HepG2 (cell line): Measurements from ENCODE around the gene PEMT. TPM values are rescaled to one million over a fixed set of nuclear protein-coding genes. Genes with fewer than 3 reads are reported as not detected.

Experiments
- ATAC-seq: fragments of 200-7000 bp; cut with Tn5 transposase; 3 replicates; pipeline ENCODE4 v1.9.1; 2020; ENCODE audit warnings: mild to moderate bottlenecking, moderate library complexity
- BruUV-seq: library from RNA; stranded (reverse); fragments of 400-500 nt; replicated peaks from 2 replicates; lab custom pipeline; 2021; lab: Mats Ljungman, UMichigan
- CTCF ChIA-PET: fragments of 300-600 bp; formaldehyde crosslinking; extraction: SDS; loops from one replicate; lab custom pipeline; 2021; ENCODE audit warnings: low total read pairs, inconsistent platforms, low intra/inter-chr PET ratio; lab: Yijun Ruan, JAX
- POLR2A ChIA-PET: fragments of 350-600 bp; sonication (Branson Sonifier 250); formaldehyde crosslinking; loops from one replicate; lab custom pipeline; 2020; ENCODE audit warnings: antibody characterized with exemption, inconsistent platforms; lab: Yijun Ruan, JAX
- DNase-seq: peaks from one replicate; pipeline ENCODE4 v3.0.0-alpha.2; 2015; ENCODE audit warnings: low spot score
- FAIRE-seq: peaks from 3 replicates; lab custom pipeline; 2011; peaks lifted over from hg19 to GRCh38; lab: Jason Lieb, UNC
- H2AFZ ChIP-seq: one replicate; pipeline ENCODE4 v1.6.1; 2011; ENCODE audit warnings: low read length, inconsistent platforms
- H3K27ac ChIP-seq: fragments of 300-600 bp; 3 replicates; pipeline ENCODE4 v1.8.0; 2011; ENCODE audit warnings: mixed run types, mild to moderate bottlenecking, mixed read lengths, low read length, inconsistent platforms; ENCODE audit not compliant: insufficient read depth; ENCODE audit errors: extremely low read length
- H3K27me3 ChIP-seq, 2 experiments: fragments of 200-600 bp in 1 of 2; 2 replicates in 1 of 2; 3 replicates in 1 of 2; pipeline versions ENCODE4 v1.6.0 to v1.8.0; 2011; ENCODE audit warnings: low read length in 2 of 2, mild to moderate bottlenecking in 2 of 2, moderate library complexity in 2 of 2, inconsistent platforms in 1 of 2; ENCODE audit not compliant: insufficient read depth in 2 of 2, control insufficient read depth in 1 of 2
- H3K36me3 ChIP-seq, 2 experiments: fragments of 200-600 bp in 1 of 2; replicated peaks in 1 of 2; 2 replicates in 1 of 2; 3 replicates in 1 of 2; pipeline versions ENCODE4 v1.5.1 to v1.8.0; 2011; ENCODE audit warnings: low read length in 2 of 2, inconsistent platforms in 1 of 2; ENCODE audit not compliant: insufficient read depth in 2 of 2, control insufficient read depth in 1 of 2
- H3K4me1 ChIP-seq: 2 replicates; pipeline ENCODE4 v1.5.1; 2012; ENCODE audit warnings: low read length, inconsistent platforms; ENCODE audit not compliant: insufficient read depth
- H3K4me2 ChIP-seq: 2 replicates; pipeline ENCODE4 v1.6.0; 2011; ENCODE audit warnings: low read depth, low read length, inconsistent platforms
- H3K4me3 ChIP-seq, 3 experiments: fragments of 200-600 bp in 1 of 3; sonication (generic), shearing (Covaris generic) in 1 of 3; replicated peaks in 1 of 3; 2 replicates each; pipeline ENCODE4 v1.5.1; 2011 to 2016; ENCODE audit warnings: low read length in 3 of 3, inconsistent platforms in 2 of 3, low read depth in 2 of 3, mild to moderate bottlenecking in 2 of 3, control low read depth in 1 of 3, mixed read lengths in 1 of 3; ENCODE audit not compliant: insufficient read depth in 1 of 3
- H3K79me2 ChIP-seq: one replicate; pipeline ENCODE4 v1.6.1; 2011; ENCODE audit warnings: low read length, inconsistent platforms; ENCODE audit not compliant: insufficient read depth
- H3K9ac ChIP-seq: 2 replicates; pipeline ENCODE4 v1.6.0; 2011; ENCODE audit warnings: mild to moderate bottlenecking, low read depth, low read length, inconsistent platforms; ENCODE audit not compliant: insufficient read depth
- H3K9me3 ChIP-seq: 2 replicates; pipeline ENCODE4 v1.5.1; 2012; ENCODE audit warnings: mild to moderate bottlenecking, low read length
- H4K20me1 ChIP-seq: 2 replicates; pipeline ENCODE4 v1.6.0; 2011; ENCODE audit warnings: inconsistent platforms, mild to moderate bottlenecking, low read length, moderate library complexity; ENCODE audit not compliant: insufficient read depth
- ATF3 ChIP-seq: sonication (generic); formaldehyde crosslinking; IDR thresholded peaks from 2 replicates; pipeline ENCODE4 v1.4.0; 2020; ENCODE audit warnings: missing genetic modification reagents
- HNRNPK ChIP-seq: fragments of 200-400 bp; formaldehyde crosslinking; IDR thresholded peaks from 2 replicates; pipeline ENCODE4 v1.6.1; 2018; ENCODE audit warnings: low read length, low read depth, moderate library complexity, mild to moderate bottlenecking; ENCODE audit not compliant: poor library complexity, severe bottlenecking
- SRF ChIP-seq: IDR thresholded peaks from 2 replicates; pipeline ENCODE4 v1.6.1; 2011; ENCODE audit warnings: mild to moderate bottlenecking, low read depth, low read length, moderate library complexity
- SRSF4 ChIP-seq: fragments of 200-400 bp; formaldehyde crosslinking; IDR thresholded peaks from one replicate; pipeline ENCODE4 v1.6.1; 2018; ENCODE audit warnings: mild to moderate bottlenecking, low read depth, low read length, moderate library complexity; ENCODE audit not compliant: poor library complexity, severe bottlenecking
- ZFP41 ChIP-seq: sonication (generic); formaldehyde crosslinking; IDR thresholded peaks from 2 replicates; pipeline ENCODE4 v1.4.0; 2020; ENCODE audit warnings: mild to moderate bottlenecking, missing genetic modification reagents, borderline replicate concordance
- ZFX ChIP-seq: sonication (generic); formaldehyde crosslinking; IDR thresholded peaks from 2 replicates; pipeline ENCODE4 v1.4.0; 2020; ENCODE audit warnings: mild to moderate bottlenecking, low read depth, missing genetic modification reagents, moderate library complexity
- ZNF430 ChIP-seq: sonication (generic); formaldehyde crosslinking; IDR thresholded peaks from 2 replicates; pipeline ENCODE4 v1.9.0; 2021; ENCODE audit warnings: mild to moderate bottlenecking, missing genetic modification reagents
- ZNF441 ChIP-seq: sonication (generic); formaldehyde crosslinking; IDR thresholded peaks from 2 replicates; pipeline ENCODE4 v1.7.0; 2021; ENCODE audit warnings: missing genetic modification reagents, borderline replicate concordance
- ZNF775 ChIP-seq: sonication (generic); formaldehyde crosslinking; IDR thresholded peaks from 2 replicates; pipeline ENCODE4 v1.4.0; 2020; ENCODE audit warnings: missing genetic modification reagents, mild to moderate bottlenecking, moderate library complexity, borderline replicate concordance
- WGBS: methylation state at CpG from one replicate; pipeline ENCODE4 v1.1.6; 2017; ENCODE audit warnings: low lambda C conversion rate; 5-methylcytosine and 5-hydroxymethylcytosine counted together
- in situ Hi-C: cut with HindIII; loops from 2 replicates; pipeline ENCODE4 v1.10.0; 2017; ENCODE audit warnings: low pct_unique_long_range_greater_than_20kb; ENCODE audit not compliant: extremely low pct_ligation_motif_present
- intact Hi-C: fragments of 100-400 bp; cut with micrococcal nuclease; formaldehyde crosslinking; loops from one replicate; pipeline ENCODE4 v1.10.0; 2022; ENCODE audit not compliant: unreplicated experiment
- polyA plus RNA-seq, 8 experiments: library from polyadenylated mRNA; depleted of rRNA in 3 of 8; stranded (reverse) in 7 of 8; unstranded in 1 of 8; fragments of >200 nt; fragmentation: Illumina TruSeq in 4 of 8; extraction: Trizol in 4 of 8; gene quantifications; 2 replicates each; pipeline versions ENCODE4 v1.2.1 to v1.2.3, GENCODE V29; 2011 to 2016; ENCODE audit warnings: low read depth in 4 of 8, missing spikeins in 1 of 8, mixed read lengths in 1 of 8; ENCODE audit not compliant: insufficient read depth in 1 of 8
- total RNA-seq, 5 experiments: library from RNA; depleted of rRNA; stranded (reverse); fragments of >200 nt; fragmentation: Illumina TruSeq; extraction: Trizol; gene quantifications; 2 replicates each; pipeline ENCODE4 v1.2.3, GENCODE V29; 2016; ENCODE audit warnings: low read depth in 1 of 5

The PEMT gene
- total and polyA plus RNA-seq, 2 of the 13 experiments (the other 11 are each of a cell fraction or from before 2014, with no cell fraction given), result 31.7 to 43.6 TPM

DNA sequence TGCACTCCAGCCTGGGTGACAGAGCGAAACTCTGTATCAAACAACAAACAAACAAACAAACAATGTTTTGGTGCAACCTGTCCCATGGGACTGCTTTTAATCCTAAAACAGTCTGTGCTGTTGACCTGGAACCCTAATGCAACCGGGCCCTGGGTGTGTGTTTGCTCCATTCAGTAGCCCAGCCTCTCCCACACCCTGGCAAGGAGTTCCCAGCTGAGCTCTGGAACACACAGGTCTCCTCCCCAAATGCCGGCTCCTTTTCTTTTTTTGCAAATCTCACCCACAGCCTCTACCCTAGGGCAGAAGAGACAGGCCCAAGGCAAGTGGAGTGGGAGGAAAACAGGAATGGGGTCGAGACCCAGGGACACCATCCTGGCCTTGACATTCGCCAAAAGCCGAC is 65.6 kb downstream of the PEMT start:
- no peak overlapping the region for H3K27ac ChIP-seq
- H3K27me3 ChIP-seq, result no peaks in the 10 kb centered on the region
- TF ChIP-seq ZNF430 (CRISPR knock-in tag), result no peak
- TF ChIP-seq HNRNPK, result no peak
- no peak for TF ChIP-seq SRF
- no peak for TF ChIP-seq ZFP41 (CRISPR knock-in tag)
- TF ChIP-seq ATF3 (CRISPR knock-in tag), result no peak
- TF ChIP-seq ZNF441 (CRISPR knock-in tag), result no peak
- no peak for TF ChIP-seq ZNF775 (CRISPR knock-in tag)
- no peak for TF ChIP-seq SRSF4
- no peak for TF ChIP-seq ZFX (CRISPR knock-in tag)
- H4K20me1 ChIP-seq, result peaks cover 20% of the 10 kb centered on the region; the same call in 1 of the 2 replicates
- BruUV-seq, result no TSS peak
- DNase-seq (no peak), FAIRE-seq (no peak), ATAC-seq (no peak)
- H3K79me2 ChIP-seq, result no peaks in the 10 kb centered on the region
- CTCF ChIA-PET, result no interaction called here
- WGBS, result 92% methylated on average over 6 of the region's 6 CpGs
- H2AFZ ChIP-seq, result no peak overlapping the region
- intact Hi-C loops (no loop called here), in situ Hi-C loops (no loop called here)
- H3K4me3 ChIP-seq, result no peak overlapping the region
- POLR2A ChIA-PET, result interaction anchor here (0.8 kb wide), 1 partner anchor 30 kb away, joined by 3 read pairs; the partner anchor contains the start of gene RASD1
- H3K4me2 ChIP-seq, result no peak overlapping the region
- H3K4me1 ChIP-seq, result peaks cover 18% of the 10 kb centered on the region
- no peak overlapping the region for H3K9ac ChIP-seq
- H3K9me3 ChIP-seq, result no peaks in the 10 kb centered on the region
- peaks cover 1 to 3% of the 10 kb centered on the region in 2 experiments; a peak in 2 of 5 replicates for H3K36me3 ChIP-seq
